ENCODE data around the gene MRPS22. TPM values are rescaled to one million over a fixed set of nuclear protein-coding genes. Genes with fewer than 3 reads are reported as not detected.
"Not testable (repeated sequence)": the region's sequence is repeated elsewhere in the genome, so short reads cannot be mapped to it uniquely, and the experiment has no call there.

MRPS22 gene
- total RNA-seq, 1 donor, result 65.3 TPM

GRCh38 chr3:139342054-139342453 lies 1.8 kb upstream of the MRPS22 start:
- H3K27me3 ChIP-seq (ENCODE audit: insufficient read depth, low read length), result peaks cover 1% of the 10 kb centered on the region
- H3K4me1 ChIP-seq (ENCODE audit: insufficient read depth, low read length), result peaks cover 17% of the 10 kb centered on the region
- H3K4me3 ChIP-seq (ENCODE audit: low read length), result no peak overlapping the region
- H3K9me3 ChIP-seq (ENCODE audit: low read depth, low read length), result no peaks in the 10 kb centered on the region

- Histone ChIP-seq H3K4me1 (ENCODE audit: insufficient read depth, low read length) (peaks cover 17% of the 10 kb centered on the region), H3K4me3 (ENCODE audit: low read length) (no peak overlapping the region), H3K27me3 (ENCODE audit: insufficient read depth, low read length) (no peaks in the 10 kb centered on the region), H3K9me3 (ENCODE audit: low read depth, low read length) (no peaks in the 10 kb centered on the region)
Measured at GRCh38 chr3:139346771-139347170, 3.0 kb downstream of the MRPS22 start.

- Histone ChIP-seq H3K9me3 (ENCODE audit: low read depth, low read length) (no peaks in the 10 kb centered on the region), H3K4me3 (ENCODE audit: low read length) (no peak overlapping the region), H3K4me1 (ENCODE audit: insufficient read depth, low read length) (no peaks in the 10 kb centered on the region), H3K27me3 (ENCODE audit: insufficient read depth, low read length) (no peaks in the 10 kb centered on the region)
Measured at GRCh38 chr3:139353920-139354556, 10.2 kb downstream of the MRPS22 start.

GRCh38 chr3:139354661-139355060 lies 10.8 kb downstream of the MRPS22 start:
- no peaks in the 10 kb centered on the region for H3K9me3 ChIP-seq (ENCODE audit: low read depth, low read length)
- H3K4me1 ChIP-seq (ENCODE audit: insufficient read depth, low read length), result no peaks in the 10 kb centered on the region
- no peaks in the 10 kb centered on the region for H3K27me3 ChIP-seq (ENCODE audit: insufficient read depth, low read length)
- no peak overlapping the region for H3K4me3 ChIP-seq (ENCODE audit: low read length)

GRCh38 chr3:139355476-139355875 lies 11.7 kb downstream of the MRPS22 start:
- Histone ChIP-seq H3K4me1 (ENCODE audit: insufficient read depth, low read length) (no peaks in the 10 kb centered on the region), H3K9me3 (ENCODE audit: low read depth, low read length) (no peaks in the 10 kb centered on the region), H3K4me3 (ENCODE audit: low read length) (no peak overlapping the region), H3K27me3 (ENCODE audit: insufficient read depth, low read length) (no peaks in the 10 kb centered on the region)

GRCh38 chr3:139355891-139356290 lies 12.1 kb downstream of the MRPS22 start:
- H3K27me3 ChIP-seq (ENCODE audit: insufficient read depth, low read length), result no peaks in the 10 kb centered on the region
- no peak overlapping the region for H3K4me3 ChIP-seq (ENCODE audit: low read length)
- H3K9me3 ChIP-seq (ENCODE audit: low read depth, low read length), result no peaks in the 10 kb centered on the region
- no peaks in the 10 kb centered on the region for H3K4me1 ChIP-seq (ENCODE audit: insufficient read depth, low read length)

GRCh38 chr3:139357899-139358298 lies 14.1 kb downstream of the MRPS22 start:
- H3K4me3 ChIP-seq (ENCODE audit: low read length), result no peak overlapping the region
- no peaks in the 10 kb centered on the region for H3K27me3 ChIP-seq (ENCODE audit: insufficient read depth, low read length)
- no peaks in the 10 kb centered on the region for H3K9me3 ChIP-seq (ENCODE audit: low read depth, low read length)
- no peaks in the 10 kb centered on the region for H3K4me1 ChIP-seq (ENCODE audit: insufficient read depth, low read length)

GRCh38 chr3:139358841-139359562 lies 15.2 kb downstream of the MRPS22 start:
- Histone ChIP-seq H3K9me3 (ENCODE audit: low read depth, low read length) (no peaks in the 10 kb centered on the region), H3K4me1 (ENCODE audit: insufficient read depth, low read length) (no peaks in the 10 kb centered on the region), H3K27me3 (ENCODE audit: insufficient read depth, low read length) (no peaks in the 10 kb centered on the region), H3K4me3 (ENCODE audit: low read length) (no peak overlapping the region)

- Histone ChIP-seq H3K27me3 (ENCODE audit: insufficient read depth, low read length) (no peaks in the 10 kb centered on the region), H3K4me1 (ENCODE audit: insufficient read depth, low read length) (no peaks in the 10 kb centered on the region), H3K4me3 (ENCODE audit: low read length) (no peak overlapping the region), H3K9me3 (ENCODE audit: low read depth, low read length) (no peaks in the 10 kb centered on the region)
Measured at GRCh38 chr3:139361276-139361675, 17.5 kb downstream of the MRPS22 start.

GRCh38 chr3:139364549-139364948 lies 20.7 kb downstream of the MRPS22 start:
- H3K27me3 ChIP-seq (ENCODE audit: insufficient read depth, low read length), result no peaks in the 10 kb centered on the region
- no peaks in the 10 kb centered on the region for H3K9me3 ChIP-seq (ENCODE audit: low read depth, low read length)
- H3K4me1 ChIP-seq (ENCODE audit: insufficient read depth, low read length), result no peaks in the 10 kb centered on the region
- H3K4me3 ChIP-seq (ENCODE audit: low read length), result no peak overlapping the region

- H3K4me3 ChIP-seq (ENCODE audit: low read length), result no peak overlapping the region
- H3K9me3 ChIP-seq (ENCODE audit: low read depth, low read length), result no peaks in the 10 kb centered on the region
- H3K4me1 ChIP-seq (ENCODE audit: insufficient read depth, low read length), result no peaks in the 10 kb centered on the region
- no peaks in the 10 kb centered on the region for H3K27me3 ChIP-seq (ENCODE audit: insufficient read depth, low read length)
Measured at GRCh38 chr3:139374099-139374498, 30.3 kb downstream of the MRPS22 start.

GRCh38 chr3:139377378-139377777 lies 33.6 kb downstream of the MRPS22 start:
- Histone ChIP-seq H3K9me3 (ENCODE audit: low read depth, low read length) (no peaks in the 10 kb centered on the region), H3K4me1 (ENCODE audit: insufficient read depth, low read length) (no peaks in the 10 kb centered on the region)

GRCh38 chr3:139378587-139379241 lies 34.9 kb downstream of the MRPS22 start:
- Histone ChIP-seq H3K4me3 (ENCODE audit: low read length) (no peak overlapping the region), H3K27me3 (ENCODE audit: insufficient read depth, low read length) (no peaks in the 10 kb centered on the region), H3K9me3 (ENCODE audit: low read depth, low read length) (no peaks in the 10 kb centered on the region), H3K4me1 (ENCODE audit: insufficient read depth, low read length) (no peaks in the 10 kb centered on the region)

More at GRCh38 chr3:139377378-139377777, 33.6 kb downstream of the MRPS22 start:
- Histone ChIP-seq H3K27me3 (ENCODE audit: insufficient read depth, low read length) (no peaks in the 10 kb centered on the region), H3K4me3 (ENCODE audit: low read length) (no peak overlapping the region)

GRCh38 chr3:139380575-139380974 lies 36.8 kb downstream of the MRPS22 start:
- Histone ChIP-seq H3K9me3 (ENCODE audit: low read depth, low read length) (no peaks in the 10 kb centered on the region), H3K4me1 (ENCODE audit: insufficient read depth, low read length) (no peaks in the 10 kb centered on the region), H3K4me3 (ENCODE audit: low read length) (no peak overlapping the region), H3K27me3 (ENCODE audit: insufficient read depth, low read length) (no peaks in the 10 kb centered on the region)

- H3K27me3 ChIP-seq (ENCODE audit: insufficient read depth, low read length); H3K9me3 ChIP-seq (ENCODE audit: low read depth, low read length); H3K4me3 ChIP-seq (ENCODE audit: low read length): not testable (repeated sequence)
- H3K4me1 ChIP-seq (ENCODE audit: insufficient read depth, low read length), result peaks cover 12% of the 10 kb centered on the region
Measured at GRCh38 chr3:139382291-139382690, 38.5 kb downstream of the MRPS22 start.
